Measurements from ENCODE around the gene GUCY2C.
A peak's percentile ranks its signal among the peaks of the same experiment; 100 is the strongest.

GUCY2C gene

DNA sequence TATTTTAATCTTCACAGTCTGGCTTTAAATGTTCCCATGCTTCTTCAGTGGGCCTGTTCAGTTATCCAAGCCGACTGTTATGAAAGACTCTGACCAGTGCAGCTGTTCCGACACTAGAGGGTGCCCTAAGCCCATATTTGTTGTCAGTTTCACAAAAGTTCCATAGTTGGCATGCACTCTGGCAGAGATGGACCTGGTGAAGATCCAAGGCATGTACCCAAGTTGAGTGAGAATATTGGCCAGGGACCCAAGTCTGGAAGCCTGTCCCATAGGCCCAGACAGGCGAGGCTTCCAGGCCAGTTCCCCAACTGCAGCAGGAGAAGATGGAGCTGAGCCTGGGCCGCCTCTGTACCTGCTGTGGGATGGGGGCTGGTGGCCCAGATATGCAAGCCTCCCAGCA lies 27.4 kb upstream of the GUCY2C start:
- peak; percentile 55 for DNase-seq (ENCODE audit: extremely low spot score)
- ChIA-PET CTCF (interaction anchor here (0.9 kb wide), 1 partner anchor 272 kb away, joined by 6 read pairs; no protein-coding TSS in a partner anchor), POLR2A (no interaction called here)
- TF ChIP-seq HDGF (IDR thresholded peaks at IDR 0.05; ENCODE audit: borderline replicate concordance) (no peak), FOXK2 (IDR thresholded peaks at IDR 0.05) (no peak), ZNF384 (IDR thresholded peaks at IDR 0.05) (no peak), CTBP1 (IDR thresholded peaks at IDR 0.05; ENCODE audit: borderline replicate concordance) (no peak), FOXM1 (IDR thresholded peaks at IDR 0.05; ENCODE audit: borderline replicate concordance) (no peak), SP1 (IDR thresholded peaks at IDR 0.05) (no peak), FOXA1 (IDR thresholded peaks at IDR 0.05) (no peak), ARNT (IDR thresholded peaks at IDR 0.05) (no peak), L3MBTL2 (conservative IDR thresholded peaks at IDR 0.05) (no peak), SUZ12 (IDR thresholded peaks at IDR 0.05) (no peak)
- TF ChIP-seq, protein P1, sequence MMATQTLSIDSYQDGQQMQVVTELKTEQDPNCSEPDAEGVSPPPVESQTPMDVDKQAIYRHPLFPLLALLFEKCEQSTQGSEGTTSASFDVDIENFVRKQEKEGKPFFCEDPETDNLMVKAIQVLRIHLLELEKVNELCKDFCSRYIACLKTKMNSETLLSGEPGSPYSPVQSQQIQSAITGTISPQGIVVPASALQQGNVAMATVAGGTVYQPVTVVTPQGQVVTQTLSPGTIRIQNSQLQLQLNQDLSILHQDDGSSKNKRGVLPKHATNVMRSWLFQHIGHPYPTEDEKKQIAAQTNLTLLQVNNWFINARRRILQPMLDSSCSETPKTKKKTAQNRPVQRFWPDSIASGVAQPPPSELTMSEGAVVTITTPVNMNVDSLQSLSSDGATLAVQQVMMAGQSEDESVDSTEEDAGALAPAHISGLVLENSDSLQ (IDR thresholded peaks at IDR 0.05): no peak

DNA sequence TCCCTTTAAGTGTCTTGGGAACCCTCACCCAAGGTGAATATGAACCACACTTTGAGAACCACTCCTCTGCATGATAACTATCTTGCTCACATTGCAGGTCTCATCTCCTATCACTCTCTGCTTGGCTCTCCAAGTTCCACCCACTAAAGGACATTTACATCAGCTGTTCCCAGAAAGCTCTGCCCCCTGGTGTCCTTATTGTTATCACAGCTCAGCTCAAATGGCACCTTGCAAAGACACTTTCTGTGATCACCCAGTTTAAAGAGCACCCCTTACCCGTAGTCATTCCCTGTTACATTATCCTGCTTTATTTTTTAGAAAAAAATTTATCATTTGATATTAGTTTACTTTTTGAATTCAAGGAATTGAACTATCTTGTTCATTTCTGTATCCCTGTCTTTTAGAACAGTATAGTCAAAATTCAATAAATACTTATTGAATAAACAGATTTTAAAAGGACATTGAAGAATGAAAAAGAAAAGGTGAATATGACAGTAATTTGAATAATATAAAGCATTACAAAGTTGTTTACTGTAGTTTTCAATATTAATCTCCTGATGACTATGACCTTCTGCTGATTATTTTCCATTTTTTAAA lies 20.5 kb upstream of the GUCY2C start:
- DNase-seq (ENCODE audit: extremely low spot score): peak; percentile 26

DNA sequence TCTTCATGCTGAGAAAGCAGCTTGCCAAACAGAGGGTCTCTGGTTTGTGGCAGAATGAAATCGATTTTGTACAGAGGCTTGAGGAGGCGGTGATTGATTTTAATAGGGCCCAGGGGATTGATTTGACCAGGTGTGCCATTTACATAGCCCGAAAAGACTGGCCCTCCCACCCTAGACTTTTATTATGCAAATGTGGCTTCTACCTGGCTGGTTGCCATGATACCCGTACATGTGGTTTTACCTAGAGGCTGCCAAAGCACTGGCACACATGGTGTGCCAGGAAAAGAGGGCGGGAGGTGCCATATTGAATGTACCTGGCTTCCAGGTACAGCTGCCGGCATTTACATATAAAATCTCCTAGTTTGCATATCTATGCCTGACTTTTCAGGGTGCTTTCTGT lies 18.0 kb upstream of the GUCY2C start:
- ChIA-PET POLR2A (no interaction called here), CTCF (no interaction called here)
- no peak for TF ChIP-seq LEF1 (IDR thresholded peaks at IDR 0.05; ENCODE audit: borderline replicate concordance)
- TF ChIP-seq BHLHE40 (IDR thresholded peaks at IDR 0.05; ENCODE audit: borderline replicate concordance): no peak
- TF ChIP-seq SP1 (IDR thresholded peaks at IDR 0.05): no peak
- TF ChIP-seq L3MBTL2 (conservative IDR thresholded peaks at IDR 0.05): no peak
- no peak for TF ChIP-seq SUZ12 (IDR thresholded peaks at IDR 0.05)
- TF ChIP-seq ELF4 (IDR thresholded peaks at IDR 0.05): no peak
- no peak for TF ChIP-seq CTBP1 (IDR thresholded peaks at IDR 0.05; ENCODE audit: borderline replicate concordance)
- TF ChIP-seq, protein P1 (IDR thresholded peaks at IDR 0.05): no peak
- no peak for TF ChIP-seq NFRKB (IDR thresholded peaks at IDR 0.05)
- TF ChIP-seq TARDBP (IDR thresholded peaks at IDR 0.05): no peak
- TF ChIP-seq ZNF384 (IDR thresholded peaks at IDR 0.05): no peak
- TF ChIP-seq FOXM1 (IDR thresholded peaks at IDR 0.05; ENCODE audit: borderline replicate concordance): no peak
- TF ChIP-seq FOXK2 (IDR thresholded peaks at IDR 0.05): no peak
- no peak for TF ChIP-seq HDGF (IDR thresholded peaks at IDR 0.05; ENCODE audit: borderline replicate concordance)
- no peak for TF ChIP-seq FOXA1 (IDR thresholded peaks at IDR 0.05)
- TF ChIP-seq ARNT (IDR thresholded peaks at IDR 0.05): no peak
- DNase-seq (ENCODE audit: extremely low spot score): no peak

More for the DNA sequence above, 20.5 kb upstream of the GUCY2C start:
- CTCF ChIA-PET: interaction anchor here (0.6 to 1.3 kb wide), 2 partner anchors 283 to 479 kb away, joined by 3 to 6 read pairs; no protein-coding TSS in a partner anchor
- POLR2A ChIA-PET: no interaction called here
- TF ChIP-seq NFRKB (IDR thresholded peaks at IDR 0.05) (no peak), HDGF (IDR thresholded peaks at IDR 0.05; ENCODE audit: borderline replicate concordance) (no peak), TARDBP (IDR thresholded peaks at IDR 0.05) (no peak), FOXA1 (IDR thresholded peaks at IDR 0.05) (no peak), L3MBTL2 (conservative IDR thresholded peaks at IDR 0.05) (no peak), SP1 (IDR thresholded peaks at IDR 0.05) (no peak), ARNT (IDR thresholded peaks at IDR 0.05) (no peak), FOXM1 (IDR thresholded peaks at IDR 0.05; ENCODE audit: borderline replicate concordance) (no peak)

DNA sequence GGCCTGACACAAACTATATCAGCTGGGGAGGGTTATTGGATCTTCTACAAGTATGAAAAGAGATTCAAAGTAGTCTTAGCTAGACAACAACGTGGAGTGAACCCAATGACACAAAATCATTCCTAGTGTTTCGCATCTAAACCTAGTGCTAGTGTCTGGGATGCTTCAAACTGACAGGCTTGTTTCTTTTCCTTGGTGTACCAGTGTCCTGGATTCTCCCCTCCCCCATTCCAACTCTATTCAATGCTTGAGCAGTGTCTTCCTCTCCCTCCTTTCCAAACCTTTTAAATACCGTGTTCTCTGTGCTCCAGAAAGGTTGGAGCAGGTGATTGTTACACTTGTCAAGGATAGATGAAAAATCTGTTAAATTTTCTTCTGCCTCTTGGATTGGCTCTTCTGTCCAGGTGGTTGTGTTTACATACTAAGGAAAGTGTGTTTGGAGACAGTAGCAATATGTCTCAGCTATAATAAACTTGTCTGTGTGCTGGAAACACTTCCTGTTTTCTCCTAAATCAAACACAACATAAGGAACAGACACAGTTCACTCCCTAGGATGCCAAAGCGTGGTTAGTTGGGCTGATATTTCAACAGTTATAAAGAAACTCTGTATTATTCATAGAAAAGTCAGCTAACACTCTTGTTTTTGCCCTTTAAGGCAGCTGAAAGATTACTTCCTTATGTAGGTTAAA lies 14.4 kb upstream of the GUCY2C start:
- DNase-seq (ENCODE audit: extremely low spot score): no peak
- TF ChIP-seq ELF4 (IDR thresholded peaks at IDR 0.05) (no peak), L3MBTL2 (conservative IDR thresholded peaks at IDR 0.05) (no peak), HDGF (IDR thresholded peaks at IDR 0.05; ENCODE audit: borderline replicate concordance) (no peak)
- CTCF ChIA-PET: no interaction called here
- POLR2A ChIA-PET: no interaction called here

DNA sequence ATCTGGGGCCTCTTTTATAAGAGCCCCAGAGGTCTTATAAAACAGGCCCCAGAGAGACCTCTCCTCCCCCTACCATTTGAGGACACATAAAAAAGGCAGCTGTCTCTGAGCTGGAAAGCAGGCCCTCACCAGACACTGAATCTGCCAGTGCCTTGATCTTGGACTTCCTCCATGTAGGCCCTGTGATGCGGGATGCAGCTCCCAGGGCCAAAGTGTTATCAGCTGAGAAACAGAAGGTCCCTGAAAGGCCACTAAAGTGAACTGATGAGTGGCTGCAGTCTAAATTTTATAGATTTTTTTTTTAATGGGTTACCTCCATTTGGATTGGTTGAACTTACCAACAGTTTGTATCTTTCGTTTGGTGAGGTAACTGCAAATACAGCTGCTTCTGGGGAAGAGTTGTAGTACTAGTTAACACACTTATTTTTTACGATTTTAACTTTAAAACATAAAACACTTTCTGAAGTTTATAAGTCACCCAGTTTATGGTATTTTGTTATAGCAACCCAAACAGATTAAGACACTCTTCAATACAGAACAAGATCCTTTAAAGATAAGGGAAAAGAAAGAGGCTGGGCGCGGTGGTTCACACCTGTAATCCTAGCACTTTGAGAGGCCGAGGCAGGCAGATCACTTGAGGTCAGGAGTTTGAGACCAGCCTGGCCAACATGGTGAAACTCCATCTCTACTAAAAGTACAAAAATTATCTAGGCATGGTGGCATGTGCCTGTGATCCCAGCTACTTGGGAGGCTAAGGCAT lies 5.6 kb upstream of the GUCY2C start:
- CTCF ChIA-PET: no interaction called here

More for the DNA sequence above, 5.6 kb upstream of the GUCY2C start:
- TF ChIP-seq ZNF384 (IDR thresholded peaks at IDR 0.05) (no peak), ELF4 (IDR thresholded peaks at IDR 0.05) (no peak), TARDBP (IDR thresholded peaks at IDR 0.05) (no peak), ARNT (IDR thresholded peaks at IDR 0.05) (no peak), HDGF (IDR thresholded peaks at IDR 0.05; ENCODE audit: borderline replicate concordance) (no peak), LEF1 (IDR thresholded peaks at IDR 0.05; ENCODE audit: borderline replicate concordance) (no peak), SP1 (IDR thresholded peaks at IDR 0.05) (no peak), L3MBTL2 (conservative IDR thresholded peaks at IDR 0.05) (no peak), NFRKB (IDR thresholded peaks at IDR 0.05) (no peak), BHLHE40 (IDR thresholded peaks at IDR 0.05; ENCODE audit: borderline replicate concordance) (no peak), FOXK2 (IDR thresholded peaks at IDR 0.05) (no peak), FOXM1 (IDR thresholded peaks at IDR 0.05; ENCODE audit: borderline replicate concordance) (no peak), FOXA1 (IDR thresholded peaks at IDR 0.05) (no peak), CTBP1 (IDR thresholded peaks at IDR 0.05; ENCODE audit: borderline replicate concordance) (no peak), SUZ12 (IDR thresholded peaks at IDR 0.05) (no peak)
- TF ChIP-seq, protein P1 (IDR thresholded peaks at IDR 0.05): no peak
- no peak for DNase-seq (ENCODE audit: extremely low spot score)
- POLR2A ChIA-PET: no interaction called here

Measured in HEK293T (cell line).